ENCODE data around the gene FAAP20.

DNA sequence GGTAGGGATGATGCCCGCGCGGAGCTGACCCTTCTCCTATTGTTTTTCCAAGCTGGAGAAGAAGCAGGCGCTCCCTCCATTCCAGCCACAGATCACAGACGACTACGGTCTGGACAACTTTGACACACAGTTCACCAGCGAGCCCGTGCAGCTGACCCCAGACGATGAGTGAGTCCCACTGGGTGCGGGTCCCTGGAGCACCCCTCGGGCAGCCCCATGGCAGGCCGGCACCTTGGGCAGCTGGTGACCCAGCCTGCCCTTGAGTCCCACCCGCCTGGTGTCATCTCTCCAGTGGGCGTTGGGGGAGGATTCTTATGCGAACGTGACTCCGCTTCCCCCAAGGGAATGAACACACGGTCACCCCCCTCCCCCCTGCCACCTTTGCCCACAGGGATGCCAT is 10.0 kb downstream of the FAAP20 start:
- TF ChIP-seq, protein P1, sequence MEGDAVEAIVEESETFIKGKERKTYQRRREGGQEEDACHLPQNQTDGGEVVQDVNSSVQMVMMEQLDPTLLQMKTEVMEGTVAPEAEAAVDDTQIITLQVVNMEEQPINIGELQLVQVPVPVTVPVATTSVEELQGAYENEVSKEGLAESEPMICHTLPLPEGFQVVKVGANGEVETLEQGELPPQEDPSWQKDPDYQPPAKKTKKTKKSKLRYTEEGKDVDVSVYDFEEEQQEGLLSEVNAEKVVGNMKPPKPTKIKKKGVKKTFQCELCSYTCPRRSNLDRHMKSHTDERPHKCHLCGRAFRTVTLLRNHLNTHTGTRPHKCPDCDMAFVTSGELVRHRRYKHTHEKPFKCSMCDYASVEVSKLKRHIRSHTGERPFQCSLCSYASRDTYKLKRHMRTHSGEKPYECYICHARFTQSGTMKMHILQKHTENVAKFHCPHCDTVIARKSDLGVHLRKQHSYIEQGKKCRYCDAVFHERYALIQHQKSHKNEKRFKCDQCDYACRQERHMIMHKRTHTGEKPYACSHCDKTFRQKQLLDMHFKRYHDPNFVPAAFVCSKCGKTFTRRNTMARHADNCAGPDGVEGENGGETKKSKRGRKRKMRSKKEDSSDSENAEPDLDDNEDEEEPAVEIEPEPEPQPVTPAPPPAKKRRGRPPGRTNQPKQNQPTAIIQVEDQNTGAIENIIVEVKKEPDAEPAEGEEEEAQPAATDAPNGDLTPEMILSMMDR (IDR thresholded peaks at IDR 0.05) = no peak
- TF ChIP-seq POLR2A (IDR thresholded peaks at IDR 0.05) = no peak

All from testis (tissue), 2 donors.